Esophagus (tissue), 2 donors: Measurements from ENCODE around the gene MLC1. TPM values are rescaled to one million over a fixed set of nuclear protein-coding genes. Genes with fewer than 3 reads are reported as not detected.

Experiments used
- H3K27ac ChIP-seq, 2 donors: one replicate each; pipeline ENCODE4 v1.5.1; 2013; ENCODE audit warnings: low read depth in 2 of 2, mild to moderate bottlenecking in 2 of 2, inconsistent platforms in 1 of 2, low read length in 1 of 2, moderate library complexity in 1 of 2
- H3K27me3 ChIP-seq, 2 donors: one replicate each; pipeline ENCODE4 v1.6.1; 2013; ENCODE audit warnings: low read length in 2 of 2, control low read depth in 1 of 2, mild to moderate bottlenecking in 1 of 2; ENCODE audit not compliant: insufficient read depth in 2 of 2, control insufficient read depth in 1 of 2
- H3K36me3 ChIP-seq, 2 donors: one replicate each; pipeline ENCODE4 v1.6.1; 2013; ENCODE audit warnings: low read length in 1 of 2; ENCODE audit not compliant: control insufficient read depth in 2 of 2, insufficient read depth in 2 of 2
- H3K4me1 ChIP-seq, 2 donors: one replicate each; pipeline ENCODE4 v1.6.1; 2013; ENCODE audit warnings: low read length in 1 of 2; ENCODE audit not compliant: control insufficient read depth in 2 of 2, insufficient read depth in 2 of 2
- H3K4me3 ChIP-seq, 2 donors: one replicate each; pipeline ENCODE4 v1.5.1; 2013; ENCODE audit warnings: low read length in 2 of 2, mild to moderate bottlenecking in 2 of 2, low read depth in 1 of 2, moderate library complexity in 1 of 2
- H3K9me3 ChIP-seq, 2 donors: one replicate each; pipeline ENCODE4 v1.6.1; 2013; ENCODE audit warnings: mild to moderate bottlenecking in 2 of 2, low read depth in 1 of 2, low read length in 1 of 2, moderate library complexity in 1 of 2; ENCODE audit not compliant: control insufficient read depth in 2 of 2, insufficient read depth in 1 of 2
- WGBS, 2 donors: extraction: QIAGEN DNeasy Blood & Tissue Kit; methylation state at CpG; one replicate each; pipeline ENCODE4 v1.1.7; 2013; 5-methylcytosine and 5-hydroxymethylcytosine counted together
- polyA plus RNA-seq, 2 donors: library from polyadenylated mRNA; stranded (reverse); fragments of 200-250 nt; gene quantifications; one replicate each; pipeline ENCODE4 v1.2.3, GENCODE V29; 2013
- donor health status: healthy with polysubstance abuse.
- donor health status: Bipolar disorder and iron deficiency.

Gene MLC1
- polyA plus RNA-seq, 2 donors = 0.04 to 0.08 TPM

DNA sequence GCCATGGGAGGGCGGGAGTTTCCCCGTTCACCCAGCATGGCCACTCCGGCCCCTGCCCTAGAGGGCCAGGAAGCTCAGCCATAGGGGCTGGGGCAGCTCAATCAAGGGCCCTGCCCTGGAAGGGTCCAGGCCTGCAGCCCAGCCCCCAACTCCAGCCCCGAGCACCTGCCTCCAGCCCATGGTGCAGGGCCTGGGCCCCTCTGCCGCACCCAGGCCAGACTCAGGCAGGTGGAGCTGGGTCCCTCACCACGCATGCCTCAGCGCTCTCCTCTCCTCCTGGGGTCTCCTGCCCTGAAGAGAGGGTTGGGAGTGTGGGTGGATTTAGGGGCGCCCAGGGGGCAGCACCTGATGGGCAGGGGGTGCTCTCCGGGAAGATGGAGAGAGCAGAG, 13.1 kb downstream of the MLC1 start:
- H3K4me1 ChIP-seq = peaks cover 0 to 3% of the 10 kb centered on the region in 2 donors
- no peaks in the 10 kb centered on the region for H3K27me3 ChIP-seq
- WGBS, 2 donors = 88 to 92% methylated on average over 9 of the region's 9 CpGs
- no peak overlapping the region for H3K27ac ChIP-seq
- no peaks in the 10 kb centered on the region for H3K36me3 ChIP-seq
- peaks cover 0 to 2% of the 10 kb centered on the region in 2 donors for H3K9me3 ChIP-seq
- no peak overlapping the region for H3K4me3 ChIP-seq

DNA sequence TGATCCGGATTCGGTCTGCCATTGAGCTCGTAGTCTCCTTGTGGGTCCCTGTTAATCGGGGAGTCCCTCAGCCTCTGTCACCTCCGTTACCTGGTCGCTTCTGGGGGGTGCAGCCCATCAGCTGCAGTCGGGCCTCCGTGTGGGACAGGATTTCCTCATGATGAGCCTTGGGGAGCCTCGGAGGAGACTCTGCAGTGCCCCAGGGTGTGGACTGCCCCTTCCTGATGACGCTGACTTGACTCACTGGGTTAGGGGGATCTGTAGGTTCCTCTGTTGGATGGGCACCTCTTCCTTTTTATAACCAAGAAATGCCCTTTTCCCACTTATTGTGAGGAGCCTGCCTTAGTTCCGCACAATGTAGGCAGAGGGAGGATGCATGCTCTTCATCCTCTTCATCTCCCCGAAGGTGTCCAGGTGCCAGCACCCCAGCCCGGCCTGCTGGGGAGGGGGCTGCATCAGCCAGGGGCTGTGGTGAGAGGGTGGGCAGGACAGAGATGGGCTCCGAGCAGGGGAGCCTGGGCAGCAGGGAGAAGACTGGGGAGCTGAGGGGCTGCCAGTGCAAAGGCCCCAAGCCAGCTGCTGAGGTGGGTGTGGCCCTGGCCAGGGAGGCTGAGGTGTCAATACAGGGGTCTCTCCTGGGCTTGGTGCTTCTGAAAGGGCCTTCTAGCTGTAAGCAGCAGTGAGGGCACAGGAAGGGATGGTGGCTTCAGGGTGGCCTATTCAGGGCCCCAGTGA, 13.6 kb downstream of the MLC1 start:
- Histone ChIP-seq H3K27me3 (no peaks in the 10 kb centered on the region), H3K36me3 (no peaks in the 10 kb centered on the region), H3K27ac (no peak overlapping the region), H3K4me3 (no peak overlapping the region), H3K4me1 (peaks cover 0 to 3% of the 10 kb centered on the region in 2 donors), H3K9me3 (peaks cover 0 to 2% of the 10 kb centered on the region in 2 donors)
- WGBS, 2 donors = 84 to 85% methylated on average over 14 of the region's 14 CpGs

DNA sequence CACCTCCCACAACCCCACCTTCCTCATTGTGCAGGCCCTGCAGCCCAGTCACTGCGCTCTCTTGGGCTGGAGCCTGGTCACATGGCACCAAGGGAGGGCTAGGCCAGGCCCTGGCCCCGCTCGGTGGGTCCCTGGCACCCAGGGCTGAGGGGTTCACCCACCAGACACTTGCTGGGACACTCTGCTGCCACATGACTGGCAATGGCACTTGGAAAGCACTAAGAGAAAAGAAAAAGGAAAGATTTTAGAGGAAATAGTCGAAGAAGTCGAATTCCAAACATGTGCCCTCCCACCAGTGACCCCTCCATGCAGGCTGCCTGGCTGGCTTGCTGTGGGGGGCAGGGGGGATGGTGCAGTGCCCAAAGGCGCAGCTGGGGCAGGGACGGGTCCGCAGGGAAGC, 14.9 kb downstream of the MLC1 start:
- Histone ChIP-seq H3K9me3 (peaks cover 0 to 2% of the 10 kb centered on the region in 2 donors), H3K4me1 (peaks cover 0 to 3% of the 10 kb centered on the region in 2 donors), H3K4me3 (no peak overlapping the region), H3K27ac (no peak overlapping the region), H3K36me3 (no peaks in the 10 kb centered on the region), H3K27me3 (no peaks in the 10 kb centered on the region)
- 83% methylated on average over 8 of the region's 8 CpGs for WGBS, 2 donors

DNA sequence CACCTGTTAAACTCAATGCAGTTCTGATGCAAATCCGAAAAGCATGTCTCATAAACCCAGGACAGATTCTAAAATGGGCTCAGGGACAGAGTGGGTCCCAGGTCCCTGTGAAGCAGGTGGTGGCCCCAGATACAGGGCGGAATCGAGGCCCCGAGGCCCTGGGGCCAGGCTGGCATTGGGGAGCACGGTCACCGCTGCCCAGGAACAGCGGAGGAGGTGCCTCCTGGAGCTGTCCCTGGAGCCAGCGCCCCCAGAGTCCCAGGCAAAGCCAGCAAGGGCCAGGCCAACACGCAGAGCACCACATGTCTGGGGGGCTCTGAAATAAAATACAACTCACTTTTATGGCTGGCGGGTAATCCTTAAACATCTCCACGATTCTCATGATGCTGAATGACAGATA, 17.1 kb downstream of the MLC1 start:
- whole genome bisulfite sequencing, 2 donors = 81 to 88% methylated on average over 11 of the region's 11 CpGs
- Histone ChIP-seq H3K9me3 (no peaks in the 10 kb centered on the region), H3K27me3 (no peaks in the 10 kb centered on the region), H3K36me3 (no peaks in the 10 kb centered on the region), H3K4me1 (no peaks in the 10 kb centered on the region), H3K27ac (no peak overlapping the region), H3K4me3 (no peak overlapping the region)

DNA sequence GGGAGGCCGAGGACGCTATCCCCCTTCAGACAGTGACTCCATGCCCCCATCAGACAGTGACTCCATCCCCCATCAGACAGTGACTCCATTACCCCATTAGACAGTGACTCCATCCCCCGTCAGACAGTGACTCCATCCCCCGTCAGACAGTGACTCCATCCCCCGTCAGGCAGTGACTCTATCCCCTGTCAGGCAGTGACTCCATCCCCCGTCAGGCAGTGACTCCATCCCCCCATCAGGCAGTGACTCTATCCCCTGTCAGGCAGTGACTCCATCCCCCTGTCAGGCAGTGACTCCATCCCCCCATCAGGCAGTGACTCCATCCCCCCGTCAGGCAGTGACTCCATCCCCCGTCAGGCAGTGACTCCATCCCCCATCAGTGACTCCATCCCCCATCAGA, 18.0 kb downstream of the MLC1 start:
- 74 to 78% methylated on average over 8 of the region's 8 CpGs for WGBS, 2 donors

DNA sequence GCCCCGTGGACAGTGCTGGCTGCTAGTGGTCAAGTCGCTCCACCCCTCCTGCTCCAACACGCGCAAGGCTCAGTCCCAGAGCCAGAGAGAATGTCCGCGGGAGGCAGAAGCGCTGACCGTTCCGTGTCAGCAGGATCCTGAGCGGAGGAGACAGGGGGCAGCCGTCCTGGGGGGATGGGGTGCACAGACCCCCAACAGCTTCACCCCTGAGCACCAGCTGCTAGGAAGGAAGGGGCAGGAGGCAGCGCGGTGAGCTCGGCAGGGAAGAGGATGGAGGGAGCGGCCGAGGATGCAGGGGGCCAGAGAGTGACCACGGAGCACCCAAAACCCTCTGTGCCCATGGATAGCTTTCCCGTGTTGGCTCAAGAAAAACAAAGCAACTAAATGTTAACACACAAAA, 20.8 kb downstream of the MLC1 start:
- 67% methylated on average over 18 of the region's 18 CpGs for WGBS, 2 donors
- Histone ChIP-seq H3K9me3 (no peaks in the 10 kb centered on the region), H3K27me3 (no peaks in the 10 kb centered on the region), H3K4me3 (no peak overlapping the region), H3K27ac (no peak overlapping the region), H3K4me1 (no peaks in the 10 kb centered on the region), H3K36me3 (no peaks in the 10 kb centered on the region)

More for the DNA sequence above, 18.0 kb downstream of the MLC1 start:
- Histone ChIP-seq H3K4me1 (no peaks in the 10 kb centered on the region), H3K9me3 (no peaks in the 10 kb centered on the region), H3K36me3 (no peaks in the 10 kb centered on the region), H3K27me3 (no peaks in the 10 kb centered on the region), H3K27ac (no peak overlapping the region), H3K4me3 (no peak overlapping the region)

DNA sequence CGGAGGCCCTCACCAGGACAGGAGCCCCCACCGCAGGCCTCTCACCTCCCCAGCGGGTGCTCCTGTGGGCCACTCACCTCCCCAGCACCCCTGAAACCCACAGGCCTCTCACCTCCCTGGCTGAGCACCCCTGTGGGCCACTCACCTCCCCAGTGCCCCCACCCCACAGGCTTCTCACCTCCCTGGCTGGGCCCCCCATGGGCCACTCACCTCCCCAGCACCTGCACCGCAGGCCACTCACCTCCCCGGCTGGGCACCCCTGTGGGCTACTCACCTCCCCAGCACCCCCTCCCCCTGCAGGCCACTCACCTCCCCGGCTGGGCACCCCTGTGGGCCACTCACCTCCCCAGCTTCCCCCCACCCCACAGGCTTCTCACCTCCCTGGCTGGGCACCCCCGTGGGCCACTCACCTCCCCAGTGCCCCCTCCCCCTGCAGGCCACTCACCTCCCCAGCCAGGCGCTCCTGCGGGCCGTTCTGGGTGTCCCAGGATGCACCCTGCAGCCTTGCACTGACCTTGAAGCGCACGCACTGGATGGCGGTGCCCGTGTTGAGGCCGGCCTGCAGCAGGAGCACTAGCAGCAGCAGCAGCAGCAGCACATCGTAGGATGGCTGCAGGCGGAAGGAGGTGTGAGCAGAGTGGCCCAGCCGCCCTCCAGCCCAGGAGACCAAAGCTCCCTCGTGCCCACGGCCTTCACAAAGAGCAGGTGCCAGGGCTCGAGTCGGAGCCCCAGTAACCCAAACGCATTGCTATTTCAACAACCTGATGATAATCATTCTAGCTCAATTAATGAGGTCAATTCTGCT, 21.4 kb downstream of the MLC1 start:
- H3K27ac ChIP-seq = no peak overlapping the region
- no peaks in the 10 kb centered on the region for H3K27me3 ChIP-seq
- H3K4me1 ChIP-seq = no peaks in the 10 kb centered on the region
- WGBS, 2 donors = 71 to 78% methylated on average over 22 to 23 of the region's 23 CpGs
- H3K36me3 ChIP-seq = no peaks in the 10 kb centered on the region
- no peak overlapping the region for H3K4me3 ChIP-seq
- no peaks in the 10 kb centered on the region for H3K9me3 ChIP-seq

DNA sequence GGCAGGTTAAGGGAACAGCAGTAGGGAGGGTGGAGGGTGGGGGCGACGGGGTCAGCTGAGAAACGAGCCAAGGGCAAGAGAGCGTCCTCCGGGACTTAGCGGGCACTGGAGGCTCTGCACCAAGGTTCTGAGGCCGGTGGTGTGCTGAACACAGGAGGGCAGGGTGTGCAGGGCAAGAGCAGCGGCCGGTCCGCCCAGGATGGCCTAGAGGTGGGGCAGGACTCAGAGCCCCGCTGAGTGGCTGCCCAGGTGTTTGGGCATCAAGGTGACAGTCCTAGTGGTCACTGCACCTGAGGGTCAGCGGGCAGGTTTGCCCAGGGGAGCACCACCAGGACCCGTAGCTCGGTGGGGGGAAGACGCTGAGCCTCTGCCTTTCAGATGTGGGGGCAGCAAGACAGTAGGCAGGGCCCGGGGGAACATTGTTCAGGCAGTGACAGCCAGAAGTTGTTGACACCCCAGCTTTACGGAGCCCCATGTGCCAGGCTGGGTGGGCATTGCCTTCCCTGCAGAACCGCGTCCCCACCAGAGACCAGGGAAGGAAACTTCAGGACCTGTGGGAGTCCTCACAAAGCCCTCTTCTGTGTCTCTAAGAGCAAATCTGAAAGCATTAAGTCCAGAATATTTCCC, 22.6 kb downstream of the MLC1 start:
- Histone ChIP-seq H3K9me3 (peaks cover 0 to 3% of the 10 kb centered on the region in 2 donors), H3K36me3 (no peaks in the 10 kb centered on the region), H3K4me1 (no peaks in the 10 kb centered on the region), H3K27me3 (peaks cover 0 to 7% of the 10 kb centered on the region in 2 donors), H3K4me3 (no peak overlapping the region), H3K27ac (no peak overlapping the region)
- WGBS, 2 donors = 92 to 94% methylated on average over 19 of the region's 19 CpGs

DNA sequence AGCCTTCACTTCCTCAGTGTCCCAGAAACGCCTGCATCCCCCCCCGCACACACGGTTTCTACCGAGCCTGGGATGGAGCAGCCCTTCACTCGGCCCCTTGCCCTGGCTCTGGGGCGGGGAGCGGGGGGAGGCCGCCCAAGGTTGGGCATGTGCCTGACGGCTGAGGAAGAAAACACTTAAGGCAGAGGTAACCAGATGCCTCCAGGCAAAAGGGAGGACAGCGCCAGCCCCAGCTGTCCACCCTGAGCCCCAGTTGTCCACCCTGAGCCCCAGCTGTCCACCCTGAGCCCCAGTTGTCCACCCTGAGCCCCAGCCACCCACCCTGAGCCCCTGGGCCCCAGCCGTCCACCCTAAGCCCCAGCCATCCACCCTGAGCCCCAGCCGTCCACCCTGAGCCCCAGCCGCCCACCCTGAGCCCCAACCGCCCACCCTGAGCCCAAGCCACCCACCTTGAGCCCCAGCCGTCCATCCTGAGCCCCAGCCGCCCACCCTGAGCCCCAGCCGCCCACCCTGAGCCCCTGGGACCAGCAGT, 23.3 kb downstream of the MLC1 start:
- H3K27ac ChIP-seq = no peak overlapping the region
- 71 to 75% methylated on average over 17 of the region's 17 CpGs for WGBS, 2 donors
- H3K36me3 ChIP-seq = no peaks in the 10 kb centered on the region
- H3K9me3 ChIP-seq = peaks cover 0 to 3% of the 10 kb centered on the region in 2 donors
- no peak overlapping the region for H3K4me3 ChIP-seq
- peaks cover 0 to 7% of the 10 kb centered on the region in 2 donors for H3K27me3 ChIP-seq
- no peaks in the 10 kb centered on the region for H3K4me1 ChIP-seq
